Brain microvascular endothelial cell (primary cell): ENCODE results near the gene CSMD2.

Source experiments
- DNase-seq: peaks from one replicate; pipeline ENCODE4 v3.0.0-alpha.2; 2020
- H3K27ac ChIP-seq: fragments of 250-450 bp; sonication (Bioruptor Pico); 2 replicates; pipeline ENCODE4 v1.5.1; 2020; ENCODE audit warnings: mild to moderate bottlenecking, moderate library complexity
- H3K27me3 ChIP-seq: fragments of 250-450 bp; sonication (Bioruptor Pico); replicated peaks from 2 replicates; pipeline ENCODE4 v1.5.1; 2020; ENCODE audit warnings: mild to moderate bottlenecking
- H3K36me3 ChIP-seq: fragments of 250-450 bp; sonication (Bioruptor Pico); replicated peaks from 2 replicates; pipeline ENCODE4 v1.5.1; 2020; ENCODE audit warnings: mild to moderate bottlenecking
- H3K4me3 ChIP-seq: 2 replicates; pipeline ENCODE4 v1.5.1; 2011; ENCODE audit warnings: low read depth, mild to moderate bottlenecking, control low read depth, low read length, moderate library complexity
- CTCF ChIP-seq: IDR thresholded peaks from 2 replicates; pipeline ENCODE4 v1.5.1; 2011; ENCODE audit warnings: low read depth, mild to moderate bottlenecking, moderate library complexity, low read length, control low read depth, inconsistent platforms; ENCODE audit errors: missing control alignments
- in situ Hi-C: cut with HindIII; loops from 2 replicates; pipeline ENCODE4 v1.10.0; 2017; ENCODE audit warnings: low sequenced_read_pairs, low pct_ligation_motif_present

Gene CSMD2

DNA sequence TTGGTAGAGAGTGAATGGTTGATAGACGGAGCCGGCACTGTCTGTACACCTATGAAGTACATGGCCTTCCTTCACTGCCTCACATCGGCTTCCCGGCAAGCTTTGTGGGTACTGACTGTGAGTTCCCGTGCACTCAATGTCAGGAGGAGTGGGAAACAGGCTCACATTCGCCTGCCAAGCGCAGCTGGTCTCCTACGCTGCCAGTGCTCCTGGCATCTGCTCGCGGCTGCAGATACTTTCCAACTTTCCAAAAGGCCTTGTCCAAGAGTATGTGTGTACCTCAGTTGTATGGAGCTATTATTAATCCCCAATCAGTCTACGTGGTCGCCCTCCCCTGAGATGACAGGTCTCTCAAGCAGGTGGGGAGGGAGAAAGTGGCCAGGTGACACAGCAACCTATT is 511.8 kb downstream of the CSMD2 start:
- Histone ChIP-seq H3K27ac (no peak overlapping the region), H3K27me3 (no peaks in the 10 kb centered on the region), H3K4me3 (no peak overlapping the region), H3K36me3 (no peaks in the 10 kb centered on the region)
- in situ Hi-C loops, result no loop called here
- DNase-seq, result no peak
- TF ChIP-seq CTCF, result no peak

- in situ Hi-C loops, result no loop called here
- H3K27ac ChIP-seq, result no peak overlapping the region
- no peak for DNase-seq
Measured at GRCh38 chr1:33650708-33651107, 514.3 kb downstream of the CSMD2 start.

GRCh38 chr1:33649759-33650158 is 515.3 kb downstream of the CSMD2 start:
- in situ Hi-C loops, result no loop called here
- H3K27ac ChIP-seq, result no peak overlapping the region
- no peak for TF ChIP-seq CTCF
- H3K36me3 ChIP-seq, result no peaks in the 10 kb centered on the region
- H3K27me3 ChIP-seq, result no peaks in the 10 kb centered on the region
- H3K4me3 ChIP-seq, result no peak overlapping the region
- DNase-seq, result no peak

More at GRCh38 chr1:33650708-33651107, 514.3 kb downstream of the CSMD2 start:
- no peaks in the 10 kb centered on the region for H3K27me3 ChIP-seq
- no peak for TF ChIP-seq CTCF
- H3K36me3 ChIP-seq, result no peaks in the 10 kb centered on the region
- no peak overlapping the region for H3K4me3 ChIP-seq

DNA sequence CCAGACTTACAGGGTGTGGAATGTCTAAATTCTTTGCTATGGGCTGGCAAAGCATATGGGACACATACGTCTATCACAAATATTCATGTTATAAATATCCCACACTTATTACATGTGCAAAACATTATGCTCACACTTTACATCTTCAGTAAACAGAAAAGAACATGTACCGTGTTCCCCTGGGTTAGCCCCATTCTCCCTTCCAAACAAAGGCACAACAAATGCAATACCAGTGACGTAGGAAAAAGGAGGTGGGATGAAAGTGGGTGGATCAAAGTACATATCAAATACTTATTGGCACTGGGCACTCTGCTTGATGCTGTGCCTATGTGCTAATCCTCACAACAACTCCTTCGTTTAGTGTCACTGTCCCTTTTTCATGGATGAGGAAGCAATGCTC is 521.8 kb downstream of the CSMD2 start:
- Histone ChIP-seq H3K27me3 (no peaks in the 10 kb centered on the region), H3K36me3 (no peaks in the 10 kb centered on the region), H3K27ac (no peak overlapping the region), H3K4me3 (no peak overlapping the region)
- TF ChIP-seq CTCF, result no peak
- no peak for DNase-seq
- in situ Hi-C loops, result no loop called here

GRCh38 chr1:33641104-33641830 is 523.8 kb downstream of the CSMD2 start:
- in situ Hi-C loops, result no loop called here
- Histone ChIP-seq H3K4me3 (no peak overlapping the region), H3K27ac (no peak overlapping the region), H3K27me3 (no peaks in the 10 kb centered on the region), H3K36me3 (no peaks in the 10 kb centered on the region)
- TF ChIP-seq CTCF, result peak; percentile 54
- peak; percentile 14 for DNase-seq

DNA sequence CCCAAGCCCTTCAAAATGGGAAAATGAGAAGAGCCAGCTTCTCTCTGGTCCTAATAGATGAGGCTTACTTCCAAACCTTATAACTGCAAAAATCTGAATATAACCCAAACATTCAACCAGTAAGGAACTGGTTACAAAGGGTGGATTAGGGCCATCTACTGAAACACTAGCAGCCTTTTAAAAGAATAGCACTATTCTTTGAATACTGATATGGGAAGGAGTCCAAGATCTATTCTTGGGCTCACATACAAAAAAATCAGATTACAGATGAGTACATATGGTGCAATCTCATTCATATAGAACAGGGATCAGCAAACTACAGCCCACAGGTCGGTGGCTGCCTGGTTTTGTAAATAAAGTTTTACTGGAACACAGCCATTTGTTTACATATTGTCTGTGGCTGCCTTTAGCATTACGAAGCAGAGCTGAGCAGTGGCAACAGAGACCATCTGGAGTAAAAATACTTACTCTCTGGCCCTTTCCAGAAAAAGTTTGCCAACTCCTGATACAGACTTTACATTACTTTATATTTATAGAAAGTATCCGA is 524.8 kb downstream of the CSMD2 start:
- no peak overlapping the region for H3K27ac ChIP-seq
- in situ Hi-C loops, result no loop called here
- H3K27me3 ChIP-seq, result no peaks in the 10 kb centered on the region
- H3K4me3 ChIP-seq, result no peak overlapping the region
- no peak for TF ChIP-seq CTCF
- no peak for DNase-seq
- H3K36me3 ChIP-seq, result no peaks in the 10 kb centered on the region
